Stimulated activated CD4-positive, alpha-beta T cell treated with anti-CD3 and anti-CD28 coated beads, TNF-alpha, amount 100 ng/mL, for 1 hour (primary cell): ENCODE results near the gene ESR2.
"Not testable (repeated sequence)": the region's sequence is repeated elsewhere in the genome, so short reads cannot be mapped to it uniquely, and the experiment has no call there.

Source experiments
- DNase-seq, 3 donors: peaks; one replicate each; pipeline ENCODE4 v3.0.0-alpha.2; 2020; ENCODE audit warnings: low read depth in 3 of 3, low spot score in 1 of 3

The ESR2 gene

GRCh38 chr14:64198486-64198885, 95.7 kb downstream of the ESR2 start:
- DNase-seq, result no peak

DNA sequence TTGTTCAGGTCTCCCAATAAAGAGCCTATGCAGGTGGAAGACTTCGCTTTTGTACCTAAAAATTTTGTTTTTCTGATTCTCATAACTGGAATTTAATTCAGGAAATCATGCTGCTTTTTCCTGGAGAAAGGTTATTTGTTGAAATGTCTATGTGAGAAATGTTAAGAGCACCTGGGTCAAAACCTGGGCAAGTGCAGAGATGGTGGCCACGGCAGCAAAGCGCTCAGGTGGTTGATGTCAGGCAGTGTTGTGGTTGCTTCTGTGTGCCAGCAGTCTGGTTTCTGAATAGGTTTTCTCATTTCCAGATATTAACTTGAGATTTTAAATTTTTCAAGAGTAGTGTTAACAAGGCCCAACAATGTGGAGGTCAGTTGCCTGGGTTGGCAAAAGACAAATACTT, 96.2 kb downstream of the ESR2 start:
- DNase-seq, result no peak

GRCh38 chr14:64196814-64197411, 97.3 kb downstream of the ESR2 start:
- no peak for DNase-seq

DNA sequence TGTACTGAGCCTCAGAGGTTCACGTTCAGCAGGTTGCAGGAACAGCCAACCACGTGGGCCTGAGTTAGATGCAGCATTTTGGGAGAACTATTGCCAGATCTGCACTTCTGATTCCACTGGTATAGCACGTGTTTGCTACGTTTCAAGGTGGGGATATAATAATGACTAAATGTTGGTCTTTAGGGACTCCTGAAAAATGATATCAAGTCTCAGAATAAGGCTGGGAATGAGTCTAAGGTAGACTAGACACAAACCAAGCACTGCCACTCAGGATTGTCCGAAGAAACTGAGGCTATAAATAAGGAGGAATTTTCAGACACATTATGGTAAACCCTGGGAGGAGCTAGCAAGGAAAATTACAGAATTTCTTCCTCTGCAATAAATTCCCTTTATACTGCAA, 98.1 kb downstream of the ESR2 start:
- DNase-seq, result no peak

DNA sequence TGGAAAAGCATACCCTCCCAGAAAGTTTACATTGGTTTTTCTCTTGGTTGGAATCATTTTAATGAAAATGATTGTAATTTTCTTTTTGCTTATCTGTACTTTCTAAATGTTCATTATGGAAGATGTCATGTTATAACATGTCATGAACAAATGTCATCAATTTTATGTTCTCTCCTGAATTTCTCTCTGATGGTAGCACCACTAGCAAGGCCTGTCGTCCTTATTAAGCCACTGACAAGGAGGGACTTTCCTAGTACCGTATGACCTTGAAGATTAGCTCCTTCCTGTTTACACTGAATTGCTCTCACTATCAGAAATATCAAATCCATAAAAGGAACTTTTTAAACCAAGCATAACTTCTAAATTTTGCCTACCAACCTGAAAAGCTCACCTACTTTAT, 99.0 kb downstream of the ESR2 start:
- no peak for DNase-seq

- DNase-seq, result no peak
Observed at GRCh38 chr14:64194404-64194803, 99.8 kb downstream of the ESR2 start.

- no peak for DNase-seq
Observed at GRCh38 chr14:64193821-64194220, 100.3 kb downstream of the ESR2 start.

DNA sequence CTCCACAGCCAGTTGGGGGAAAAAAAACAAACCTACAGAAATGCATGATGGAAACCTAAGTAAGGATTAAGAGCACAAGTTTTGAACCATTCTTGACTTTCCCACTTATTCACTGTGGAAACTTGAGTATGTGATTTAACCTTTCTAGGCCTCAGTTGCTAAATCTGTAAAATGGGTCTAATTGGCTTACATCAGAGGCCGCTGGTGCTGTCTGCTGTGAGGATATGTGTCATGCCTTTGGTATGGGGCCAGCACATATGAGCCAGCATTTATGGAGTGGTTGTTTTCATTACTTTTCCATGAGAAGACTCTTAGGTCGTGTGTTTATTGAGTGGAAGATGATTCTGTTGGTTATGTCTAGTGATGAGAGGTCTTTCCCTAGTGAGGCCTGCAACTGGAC, 102.4 kb downstream of the ESR2 start:
- no peak for DNase-seq

- no peak for DNase-seq
Observed at GRCh38 chr14:64190974-64191502, 103.1 kb downstream of the ESR2 start.

- no peak for DNase-seq
Observed at GRCh38 chr14:64187331-64187730, 106.8 kb downstream of the ESR2 start.

- no peak for DNase-seq
Observed at GRCh38 chr14:64186231-64187129, 107.7 kb downstream of the ESR2 start.

GRCh38 chr14:64185184-64185583, 109.0 kb downstream of the ESR2 start:
- no peak for DNase-seq

DNA sequence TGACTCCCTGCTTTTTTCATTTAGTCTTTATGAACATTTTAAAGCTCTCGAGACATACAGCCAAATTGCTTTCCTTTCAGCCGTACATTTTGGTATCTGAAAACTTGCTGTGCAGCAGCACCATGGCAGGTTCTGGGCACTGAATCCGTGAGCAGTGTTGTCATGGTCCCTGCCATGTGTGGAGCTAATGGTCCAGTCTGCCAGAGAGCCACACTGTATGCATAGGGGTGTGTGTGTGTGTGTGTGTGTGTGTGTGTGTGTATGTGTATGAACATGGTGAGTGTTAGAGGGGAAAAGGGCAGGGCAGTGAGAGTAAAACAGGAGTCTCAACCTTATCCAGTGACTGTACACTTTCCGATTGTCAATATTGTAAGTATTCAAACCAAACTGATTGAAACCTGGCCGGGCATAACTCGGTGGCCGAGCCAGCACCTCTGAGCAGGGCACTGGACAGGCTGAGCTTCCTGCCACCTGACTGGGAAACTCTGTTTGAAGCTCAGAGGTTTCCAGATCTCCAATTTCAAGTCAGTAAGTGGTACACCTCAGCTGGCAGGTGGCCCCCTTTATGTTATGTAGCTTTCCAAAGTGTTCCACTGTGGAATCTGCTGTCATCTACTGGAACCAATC, 110.0 kb downstream of the ESR2 start:
- DNase-seq, result no peak

DNA sequence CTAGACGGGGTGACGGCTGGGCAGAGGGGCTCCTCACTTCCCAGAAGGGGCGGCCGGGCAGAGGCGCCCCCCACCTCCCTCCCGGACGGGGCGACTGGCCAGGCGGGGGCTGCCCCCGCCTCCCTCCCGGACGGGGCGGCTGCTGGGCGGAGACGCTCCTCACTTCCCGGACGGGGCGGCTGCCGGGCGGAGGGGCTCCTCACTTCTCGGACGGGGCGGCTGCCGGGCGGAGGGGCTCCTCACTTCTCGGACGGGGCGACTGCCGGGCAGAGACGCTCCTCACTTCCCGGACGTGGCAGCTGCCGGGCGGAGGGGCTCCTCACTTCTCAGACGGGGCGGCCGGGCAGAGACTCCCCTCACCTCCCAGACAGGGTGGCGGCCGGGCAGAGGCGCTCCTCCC, 111.3 kb downstream of the ESR2 start:
- DNase-seq, result not testable (repeated sequence)

DNA sequence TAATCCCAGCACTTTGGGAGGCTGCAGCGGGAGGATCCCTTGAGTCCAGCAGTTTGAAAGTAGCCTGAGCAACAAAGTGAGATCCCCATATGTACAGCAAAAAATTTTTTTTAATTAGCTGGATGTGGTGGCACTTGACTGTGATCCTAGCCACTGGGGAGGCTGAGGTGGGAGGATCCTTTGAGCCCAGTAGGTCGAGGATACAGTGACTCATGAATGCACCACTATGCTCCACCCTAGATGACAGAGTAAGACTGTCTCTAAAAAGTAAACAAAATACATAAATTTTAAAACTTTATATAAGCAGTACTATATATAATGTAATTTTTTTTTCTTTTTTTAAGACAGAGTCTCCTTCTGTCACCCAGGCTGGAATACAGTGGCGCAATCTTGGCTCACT, 115.4 kb downstream of the ESR2 start:
- no peak for DNase-seq

- DNase-seq, result no peak
Observed at GRCh38 chr14:64176330-64176729, 117.8 kb downstream of the ESR2 start.

DNA sequence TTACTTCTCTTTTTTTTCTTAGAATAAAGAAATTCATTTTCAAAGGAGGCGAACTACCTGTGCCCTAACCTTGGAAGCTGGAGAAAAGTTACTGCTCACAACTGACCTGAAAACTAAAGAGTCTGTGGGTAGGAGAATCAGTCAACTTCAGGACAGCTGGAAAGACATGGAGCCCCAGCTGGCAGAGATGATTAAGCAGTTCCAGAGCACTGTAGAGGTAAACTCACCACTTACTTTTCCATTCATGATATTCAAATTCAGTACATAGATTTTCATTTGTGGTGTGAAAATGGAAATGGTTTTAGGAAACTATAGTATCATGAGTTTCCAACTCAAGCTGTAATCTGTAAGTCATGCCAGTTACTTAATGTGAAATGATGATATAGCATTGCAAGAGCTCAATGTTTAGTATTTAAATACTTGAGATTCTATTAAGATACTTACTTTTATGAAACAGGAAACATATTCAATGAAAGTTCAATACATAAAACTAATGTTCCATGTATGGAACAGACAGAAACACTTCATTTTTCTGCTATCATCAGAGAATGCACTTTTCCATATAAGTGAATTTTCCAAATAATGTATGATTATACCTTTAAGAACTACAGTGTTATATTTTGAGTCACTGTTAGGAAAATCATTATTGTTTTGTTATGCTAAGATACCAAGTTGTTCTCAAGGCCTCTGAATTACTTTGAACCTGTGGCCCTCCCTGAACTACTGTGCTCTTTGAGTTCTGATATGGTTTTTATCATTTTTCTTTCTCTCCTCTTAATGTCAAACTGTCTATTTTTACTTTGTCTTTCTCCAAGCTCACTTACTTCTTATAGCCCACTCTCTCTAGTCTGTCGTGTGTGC, 119.0 kb downstream of the ESR2 start:
- DNase-seq, result no peak

- no peak for DNase-seq
Observed at GRCh38 chr14:64170181-64170580, 124.0 kb downstream of the ESR2 start.

DNA sequence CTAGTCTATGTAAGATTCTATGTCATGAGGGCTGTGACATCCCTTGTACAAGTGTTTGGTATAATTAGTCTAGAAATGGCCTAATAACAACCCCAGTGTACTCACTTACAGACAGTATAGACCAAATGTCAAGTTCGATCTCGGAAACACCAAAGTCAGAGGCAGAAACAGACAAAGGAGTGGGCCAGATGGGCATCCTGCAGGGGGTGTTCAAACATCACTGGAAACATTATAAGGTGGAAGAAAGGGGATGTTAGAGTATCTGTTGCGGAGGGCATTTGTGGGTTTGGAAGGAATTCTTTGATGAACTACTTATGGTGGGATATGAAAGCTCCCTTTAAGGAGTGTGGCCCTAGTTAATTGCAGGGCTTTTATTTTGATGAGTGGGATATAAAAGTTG, 134.6 kb downstream of the ESR2 start:
- no peak for DNase-seq

DNA sequence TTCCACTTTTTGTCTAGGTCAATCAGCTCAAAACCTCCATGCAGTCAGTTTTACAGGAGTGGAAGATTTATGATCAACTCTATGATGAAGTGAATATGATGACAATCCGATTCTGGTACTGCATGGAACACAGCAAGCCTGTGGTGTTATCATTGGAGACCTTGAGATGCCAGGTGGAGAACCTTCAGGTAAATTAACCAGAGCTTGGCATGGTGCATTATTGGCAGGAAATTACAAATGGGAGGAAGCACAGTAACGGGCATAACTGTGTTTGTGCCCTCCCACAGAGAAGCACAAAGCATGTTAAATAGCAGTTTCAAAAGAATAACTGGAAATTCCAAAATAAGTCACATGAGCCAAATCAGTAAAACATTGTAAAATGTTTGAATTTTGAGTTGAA, 135.6 kb downstream of the ESR2 start:
- DNase-seq, result no peak

DNA sequence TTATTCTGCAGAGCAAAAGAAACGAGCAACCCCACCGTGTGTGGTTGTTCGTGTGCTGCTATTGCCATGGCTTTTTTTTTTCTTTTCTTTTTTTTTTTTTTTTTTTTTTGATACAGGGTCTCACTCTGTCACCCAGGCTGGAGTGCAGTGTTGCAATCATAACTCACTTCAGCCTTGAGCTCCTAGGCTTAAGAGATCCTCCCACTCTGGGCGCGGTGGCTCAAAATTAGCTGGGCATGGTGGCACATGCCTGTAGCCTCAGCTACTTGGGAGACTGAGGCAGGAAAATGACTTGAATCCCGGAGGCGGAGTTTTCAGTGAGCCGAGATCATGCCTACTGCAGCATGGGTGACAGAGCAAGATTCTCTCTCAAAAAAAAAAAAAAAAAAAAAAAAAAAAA, 144.2 kb downstream of the ESR2 start:
- DNase-seq, result no peak
